OCI-LY3 (cell line): ENCODE measurements around the gene GRID2.

Experiments used
- H2AFZ ChIP-seq: fragments of 200-600, 300-600 bp; shearing (Covaris generic); 2 replicates; pipeline ENCODE4 v1.6.0; 2014; ENCODE audit warnings: antibody characterized with exemption, low read depth, low read length
- H3K27ac ChIP-seq: fragments of 200-600, 300-600 bp; sonication (generic); 2 replicates; pipeline ENCODE4 v1.5.1; 2014; ENCODE audit warnings: mild to moderate bottlenecking, low read length, moderate library complexity, mixed read lengths
- H3K27me3 ChIP-seq: fragments of 200-600, 300-600 bp; sonication (generic); 2 replicates; pipeline ENCODE4 v1.6.1; 2014; ENCODE audit warnings: low read depth, low read length, mixed read lengths
- H3K36me3 ChIP-seq: fragments of 200-600, 300-600 bp; sonication (generic); replicated peaks from 2 replicates; pipeline ENCODE3; 2014; ENCODE audit warnings: low read depth, low read length, mixed read lengths
- H3K4me1 ChIP-seq: fragments of 300-600, 200-600 bp; sonication (generic); 2 replicates; pipeline ENCODE4 v1.6.1; 2014; ENCODE audit warnings: low read length, mixed read lengths
- H3K4me2 ChIP-seq: fragments of 200-600, 300-600 bp; sonication (generic); 2 replicates; pipeline ENCODE4 v1.6.1; 2014; ENCODE audit warnings: low read length, mixed read lengths
- H3K4me3 ChIP-seq: fragments of 300-600, 200-600 bp; sonication (generic); 2 replicates; pipeline ENCODE4 v1.5.1; 2014; ENCODE audit warnings: antibody characterized with exemption, mild to moderate bottlenecking, low read length, moderate library complexity
- H3K79me2 ChIP-seq: fragments of 300-600, 200-600 bp; shearing (Covaris generic); 2 replicates; pipeline ENCODE4 v1.6.1; 2014; ENCODE audit warnings: mild to moderate bottlenecking, low read length, mixed read lengths
- H3K9ac ChIP-seq: fragments of 300-600, 200-600 bp; shearing (Covaris generic); 2 replicates; pipeline ENCODE4 v1.6.0; 2014; ENCODE audit warnings: mild to moderate bottlenecking, low read length, moderate library complexity
- H3K9me3 ChIP-seq: fragments of 200-600, 300-600 bp; shearing (Covaris generic); 2 replicates; pipeline ENCODE4 v1.6.1; 2014; ENCODE audit warnings: low read length, mixed read lengths; ENCODE audit not compliant: insufficient read depth
- H4K20me1 ChIP-seq: fragments of 200-600, 300-600 bp; sonication (generic); 2 replicates; pipeline ENCODE4 v1.6.1; 2016; ENCODE audit warnings: low read length, mixed read lengths; ENCODE audit not compliant: insufficient read depth
- EZH2phosphoT487 ChIP-seq: fragments of 200-600 bp; shearing (Covaris generic); IDR thresholded peaks from 2 replicates; pipeline ENCODE4 v1.6.1; 2018; ENCODE audit warnings: antibody characterized with exemption, mixed run types, low read depth
- TF ChIP-seq, protein P1 (sequence below): fragments of 200-600, 300-600 bp; sonication (generic); IDR thresholded peaks from 2 replicates; pipeline ENCODE4 v1.5.1; 2014; ENCODE audit warnings: antibody characterized with exemption, low read length, low read depth

Gene GRID2

GRCh38 chr4:92606227-92606626, 302.5 kb downstream of the GRID2 start:
- Histone ChIP-seq H3K9me3 (no peaks in the 10 kb centered on the region), H3K27ac (no peak overlapping the region), H3K4me2 (no peak overlapping the region), H3K4me3 (no peak overlapping the region), H3K36me3 (no peaks in the 10 kb centered on the region), H3K9ac (no peak overlapping the region), H3K27me3 (no peaks in the 10 kb centered on the region), H2AFZ (no peak overlapping the region; the same call in 1 of the 2 replicates), H3K79me2 (no peaks in the 10 kb centered on the region), H4K20me1 (no peaks in the 10 kb centered on the region), H3K4me1 (0 out of 2 replicates have a peak, but pooled peaks cover 5% of the 10 kb centered on the region)
- TF ChIP-seq, protein P1, sequence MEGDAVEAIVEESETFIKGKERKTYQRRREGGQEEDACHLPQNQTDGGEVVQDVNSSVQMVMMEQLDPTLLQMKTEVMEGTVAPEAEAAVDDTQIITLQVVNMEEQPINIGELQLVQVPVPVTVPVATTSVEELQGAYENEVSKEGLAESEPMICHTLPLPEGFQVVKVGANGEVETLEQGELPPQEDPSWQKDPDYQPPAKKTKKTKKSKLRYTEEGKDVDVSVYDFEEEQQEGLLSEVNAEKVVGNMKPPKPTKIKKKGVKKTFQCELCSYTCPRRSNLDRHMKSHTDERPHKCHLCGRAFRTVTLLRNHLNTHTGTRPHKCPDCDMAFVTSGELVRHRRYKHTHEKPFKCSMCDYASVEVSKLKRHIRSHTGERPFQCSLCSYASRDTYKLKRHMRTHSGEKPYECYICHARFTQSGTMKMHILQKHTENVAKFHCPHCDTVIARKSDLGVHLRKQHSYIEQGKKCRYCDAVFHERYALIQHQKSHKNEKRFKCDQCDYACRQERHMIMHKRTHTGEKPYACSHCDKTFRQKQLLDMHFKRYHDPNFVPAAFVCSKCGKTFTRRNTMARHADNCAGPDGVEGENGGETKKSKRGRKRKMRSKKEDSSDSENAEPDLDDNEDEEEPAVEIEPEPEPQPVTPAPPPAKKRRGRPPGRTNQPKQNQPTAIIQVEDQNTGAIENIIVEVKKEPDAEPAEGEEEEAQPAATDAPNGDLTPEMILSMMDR, result no peak
- TF ChIP-seq EZH2phosphoT487, result no peak

DNA sequence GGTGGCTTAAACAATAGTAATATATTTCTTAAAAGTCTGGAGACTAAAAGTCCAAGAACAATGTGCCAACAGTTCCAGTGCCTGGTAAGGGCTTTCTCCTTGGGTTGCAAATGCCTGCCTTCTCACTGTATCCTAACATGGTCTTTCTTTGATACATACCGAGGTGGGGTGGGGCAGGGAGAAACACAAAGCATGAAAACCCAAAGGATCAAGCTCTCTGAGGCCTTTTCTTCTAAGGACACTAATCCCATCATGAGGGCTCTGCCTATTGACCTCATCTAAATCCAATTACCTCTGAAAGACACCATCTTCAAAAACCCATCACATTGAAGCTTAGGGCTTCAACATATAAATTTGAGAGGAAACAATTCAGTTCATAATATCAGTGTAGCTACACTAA, 311.3 kb downstream of the GRID2 start:
- no peaks in the 10 kb centered on the region for H3K9me3 ChIP-seq
- H3K4me3 ChIP-seq, result no peak overlapping the region
- no peaks in the 10 kb centered on the region for H4K20me1 ChIP-seq
- H3K27ac ChIP-seq, result no peak overlapping the region
- no peak overlapping the region for H3K4me2 ChIP-seq
- H2AFZ ChIP-seq, result no peak overlapping the region
- no peaks in the 10 kb centered on the region for H3K36me3 ChIP-seq
- TF ChIP-seq, protein P1, result no peak
- no peak for TF ChIP-seq EZH2phosphoT487
- H3K4me1 ChIP-seq, result 0 out of 2 replicates have a peak, but pooled peaks cover 5% of the 10 kb centered on the region
- H3K27me3 ChIP-seq, result no peaks in the 10 kb centered on the region
- H3K79me2 ChIP-seq, result no peaks in the 10 kb centered on the region
- no peak overlapping the region for H3K9ac ChIP-seq

DNA sequence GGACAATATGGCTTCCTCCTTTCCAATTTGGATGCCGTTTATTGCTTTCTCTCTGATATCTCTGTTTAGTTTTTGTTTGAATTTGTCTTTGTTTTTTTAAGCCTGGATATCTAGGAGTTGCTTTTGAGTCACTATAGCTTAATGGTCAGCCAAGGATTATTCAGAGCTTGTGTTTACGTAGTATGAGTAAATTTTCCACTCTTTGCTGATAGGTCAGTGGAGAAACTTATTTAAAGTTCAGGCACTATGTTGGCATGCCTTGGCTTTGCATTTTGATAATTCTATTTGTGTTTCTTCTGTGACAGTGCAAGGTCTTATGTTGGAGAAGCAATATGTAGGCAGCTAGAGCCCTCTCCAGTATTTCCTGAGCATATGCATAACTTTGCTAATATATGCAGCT, 315.2 kb downstream of the GRID2 start:
- no peak overlapping the region for H3K9ac ChIP-seq

DNA sequence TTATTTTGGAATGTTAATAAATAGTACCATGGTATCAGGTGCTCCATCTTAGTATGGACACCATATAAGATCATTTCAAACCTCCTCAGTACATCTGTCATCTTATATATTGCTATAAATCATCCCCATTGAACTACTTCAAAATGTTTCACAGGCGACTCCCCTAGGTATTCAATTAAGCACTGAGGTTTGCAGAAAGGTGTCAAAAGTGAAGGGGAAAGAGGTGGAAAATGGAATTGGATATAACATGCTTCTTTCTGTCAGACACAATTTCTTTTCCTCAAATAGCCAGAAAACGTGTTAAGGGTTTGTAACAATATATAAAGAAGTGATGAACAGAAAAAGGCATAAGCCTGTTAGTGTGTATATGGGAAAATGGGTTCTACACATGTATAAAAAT, 325.5 kb downstream of the GRID2 start:
- Histone ChIP-seq H3K4me3 (no peak overlapping the region), H3K27me3 (no peaks in the 10 kb centered on the region), H3K36me3 (no peaks in the 10 kb centered on the region), H3K4me1 (no peaks in the 10 kb centered on the region), H3K4me2 (no peak overlapping the region), H3K9ac (no peak overlapping the region), H3K79me2 (no peaks in the 10 kb centered on the region), H3K9me3 (no peaks in the 10 kb centered on the region), H4K20me1 (no peaks in the 10 kb centered on the region), H3K27ac (no peak overlapping the region), H2AFZ (no peak overlapping the region)
- no peak for TF ChIP-seq EZH2phosphoT487
- TF ChIP-seq, protein P1, result no peak

More for the DNA sequence above, 315.2 kb downstream of the GRID2 start:
- no peaks in the 10 kb centered on the region for H3K79me2 ChIP-seq
- no peaks in the 10 kb centered on the region for H4K20me1 ChIP-seq
- no peaks in the 10 kb centered on the region for H3K27me3 ChIP-seq
- no peak overlapping the region for H3K4me2 ChIP-seq
- no peak for TF ChIP-seq EZH2phosphoT487
- H3K4me1 ChIP-seq, result no peaks in the 10 kb centered on the region
- no peak overlapping the region for H3K4me3 ChIP-seq
- no peaks in the 10 kb centered on the region for H3K36me3 ChIP-seq
- no peak overlapping the region for H3K27ac ChIP-seq
- H3K9me3 ChIP-seq, result no peaks in the 10 kb centered on the region
- H2AFZ ChIP-seq, result no peak overlapping the region

DNA sequence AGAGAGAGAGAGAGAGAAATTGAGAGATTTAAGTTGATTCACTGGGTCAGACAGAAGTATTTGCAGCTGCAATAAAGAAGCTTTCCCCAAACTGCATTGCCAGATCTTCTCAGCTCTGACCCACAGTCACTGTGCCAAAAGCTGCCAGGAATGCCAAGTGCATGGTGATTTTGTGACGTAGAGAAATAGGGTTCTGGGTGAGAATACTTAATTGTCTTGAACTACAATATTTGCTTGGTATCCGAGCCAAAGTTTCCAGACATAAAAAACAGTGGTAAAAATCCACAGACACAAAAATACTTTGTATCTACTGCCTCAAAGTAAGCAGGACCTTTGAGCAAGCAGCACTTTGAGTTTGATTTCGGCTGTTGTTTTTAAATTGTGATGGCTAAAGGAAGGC, 331.1 kb downstream of the GRID2 start:
- H3K79me2 ChIP-seq, result no peaks in the 10 kb centered on the region

More for the DNA sequence above, 331.1 kb downstream of the GRID2 start:
- Histone ChIP-seq H2AFZ (no peak overlapping the region), H3K27ac (no peak overlapping the region), H3K9ac (no peak overlapping the region), H4K20me1 (no peaks in the 10 kb centered on the region), H3K9me3 (no peaks in the 10 kb centered on the region), H3K4me2 (no peak overlapping the region), H3K36me3 (no peaks in the 10 kb centered on the region), H3K4me1 (no peaks in the 10 kb centered on the region), H3K27me3 (no peaks in the 10 kb centered on the region), H3K4me3 (no peak overlapping the region)
- TF ChIP-seq EZH2phosphoT487, result no peak
- TF ChIP-seq, protein P1, result no peak
